Stimulated activated CD4-positive, alpha-beta T cell treated with anti-CD3 and anti-CD28 coated beads, TNF-alpha, amount 100 ng/mL, for 48 hours (primary cell): Measurements from ENCODE around the gene TMPRSS2.
A peak's percentile ranks its signal among the peaks of the same experiment; 100 is the strongest.

Experiments used
- DNase-seq, 3 donors: peaks; one replicate each; pipeline ENCODE4 v3.0.0-alpha.2; 2020; ENCODE audit warnings: low read depth in 3 of 3

The TMPRSS2 gene

GRCh38 chr21:41481191-41481590, 26.8 kb downstream of the TMPRSS2 start:
- no peak for DNase-seq

GRCh38 chr21:41480086-41480690, 27.8 kb downstream of the TMPRSS2 start:
- no peak for DNase-seq

- DNase-seq = no peak
Measured at GRCh38 chr21:41479686-41480085, 28.3 kb downstream of the TMPRSS2 start.

- no peak for DNase-seq
Measured at GRCh38 chr21:41478319-41479177, 29.4 kb downstream of the TMPRSS2 start.

- no peak for DNase-seq
Measured at GRCh38 chr21:41477641-41478318, 30.2 kb downstream of the TMPRSS2 start.

GRCh38 chr21:41475714-41476420, 32.1 kb downstream of the TMPRSS2 start:
- no peak for DNase-seq

- no peak for DNase-seq
Measured at GRCh38 chr21:41472753-41473548, 35.0 kb downstream of the TMPRSS2 start.

- DNase-seq = no peak
Measured at GRCh38 chr21:41470054-41470453, 37.9 kb downstream of the TMPRSS2 start.

- DNase-seq = no peak
Measured at GRCh38 chr21:41466024-41466820, 41.7 kb downstream of the TMPRSS2 start.

- no peak for DNase-seq
Measured at GRCh38 chr21:41465176-41465781, 42.7 kb downstream of the TMPRSS2 start.

- DNase-seq = peak; percentile 8 to 31 (median 20)
Measured at GRCh38 chr21:41460578-41461527, 47.1 kb downstream of the TMPRSS2 start.

GRCh38 chr21:41459884-41460534, 47.9 kb downstream of the TMPRSS2 start:
- no peak for DNase-seq

GRCh38 chr21:41458559-41458958, 49.4 kb downstream of the TMPRSS2 start:
- no peak for DNase-seq

- no peak for DNase-seq
Measured at GRCh38 chr21:41458121-41458520, 49.8 kb downstream of the TMPRSS2 start.

GRCh38 chr21:41453761-41454160, 54.2 kb downstream of the TMPRSS2 start:
- no peak for DNase-seq

- DNase-seq = no peak
Measured at GRCh38 chr21:41453198-41453597, 54.8 kb downstream of the TMPRSS2 start.

- no peak for DNase-seq
Measured at GRCh38 chr21:41451753-41452676, 55.9 kb downstream of the TMPRSS2 start.
